NCI-H146 (cell line): ENCODE data around the gene CDH10.

Source experiments
- DNase-seq: peaks from one replicate; lab custom pipeline; 2025; lab: John Stamatoyannopoulos, UW

Gene CDH10

GRCh38 chr5:24644761-24645160, at the start of gene CDH10:
Gene CDH10 (minus strand): TSS chr5:24644978. CDS start chr5:24593490, 51,488 bp downstream.
- DNase-seq, result peak; percentile 88

- no peak for DNase-seq
Measured at GRCh38 chr5:24693609-24694008, 48.8 kb upstream of the CDH10 start.

- DNase-seq, result no peak
Measured at GRCh38 chr5:24691074-24691473, 46.3 kb upstream of the CDH10 start.

GRCh38 chr5:24681106-24681505, 36.3 kb upstream of the CDH10 start:
- no peak for DNase-seq

GRCh38 chr5:24668050-24668449, 23.3 kb upstream of the CDH10 start:
- no peak for DNase-seq

GRCh38 chr5:24649531-24649930, 4.8 kb upstream of the CDH10 start:
- DNase-seq, result no peak

- no peak for DNase-seq
Measured at GRCh38 chr5:24646915-24647314, 2.1 kb upstream of the CDH10 start.

GRCh38 chr5:24645483-24645882, 705 bp upstream of the CDH10 start:
- no peak for DNase-seq

- no peak for DNase-seq
Measured at GRCh38 chr5:24643880-24644279, 898 bp downstream of the CDH10 start.

- DNase-seq, result no peak
Measured at GRCh38 chr5:24643156-24643555, 1.6 kb downstream of the CDH10 start.

GRCh38 chr5:24642022-24642421, 2.8 kb downstream of the CDH10 start:
- peak; percentile 25 for DNase-seq

- no peak for DNase-seq
Measured at GRCh38 chr5:24635209-24635608, 9.6 kb downstream of the CDH10 start.

GRCh38 chr5:24633715-24634325, 11.0 kb downstream of the CDH10 start:
- DNase-seq, result peak; percentile 46

GRCh38 chr5:24632353-24632752, 12.4 kb downstream of the CDH10 start:
- no peak for DNase-seq

- no peak for DNase-seq
Measured at GRCh38 chr5:24630918-24631317, 13.9 kb downstream of the CDH10 start.

- DNase-seq, result no peak
Measured at GRCh38 chr5:24629798-24630197, 15.0 kb downstream of the CDH10 start.

- DNase-seq, result no peak
Measured at GRCh38 chr5:24624872-24625271, 19.9 kb downstream of the CDH10 start.

- DNase-seq, result no peak
Measured at GRCh38 chr5:24623624-24624023, 21.2 kb downstream of the CDH10 start.

- no peak for DNase-seq
Measured at GRCh38 chr5:24623031-24623430, 21.7 kb downstream of the CDH10 start.

GRCh38 chr5:24621792-24622191, 23.0 kb downstream of the CDH10 start:
- DNase-seq, result no peak

- no peak for DNase-seq
Measured at GRCh38 chr5:24616566-24616965, 28.2 kb downstream of the CDH10 start.

- DNase-seq, result no peak
Measured at GRCh38 chr5:24615159-24615558, 29.6 kb downstream of the CDH10 start.

GRCh38 chr5:24609706-24610105, 35.1 kb downstream of the CDH10 start:
- DNase-seq, result no peak

GRCh38 chr5:24606971-24607370, 37.8 kb downstream of the CDH10 start:
- no peak for DNase-seq

- no peak for DNase-seq
Measured at GRCh38 chr5:24602188-24602587, 42.6 kb downstream of the CDH10 start.
